AG09319 (cell line): ENCODE data around the gene MAN2A1.
"Not testable (repeated sequence)": the region's sequence is repeated elsewhere in the genome, so short reads cannot be mapped to it uniquely, and the experiment has no call there.

Experiments used
- DNase-seq: peaks from one replicate; pipeline ENCODE4 v3.0.0-alpha.2; 2010; ENCODE audit warnings: low read depth; ENCODE audit errors: extremely low read depth
- CTCF ChIP-seq: IDR thresholded peaks from 2 replicates; pipeline ENCODE4 v1.5.1; 2011; ENCODE audit warnings: low read depth, mild to moderate bottlenecking, inconsistent platforms, low read length, moderate library complexity

The MAN2A1 gene

DNA sequence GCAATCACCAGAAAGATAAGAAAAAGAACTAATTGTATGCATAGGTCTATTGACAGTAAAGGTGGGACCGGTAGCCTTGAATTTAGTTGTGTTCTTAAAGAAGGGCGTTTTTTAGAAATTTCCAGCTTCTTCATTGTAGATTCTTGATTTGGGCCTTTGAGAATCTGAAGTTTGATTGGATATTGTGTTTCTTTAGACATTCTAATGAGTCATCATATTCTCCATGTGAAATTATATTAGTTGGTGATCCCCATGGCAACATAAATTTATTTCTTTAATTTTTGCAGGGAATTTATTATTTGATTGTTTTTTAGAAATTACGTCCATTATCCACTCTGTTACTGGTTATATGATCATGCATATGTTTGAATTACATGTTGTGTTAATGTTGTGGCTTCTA lies 63.6 kb downstream of the MAN2A1 start:
- no peak for TF ChIP-seq CTCF
- DNase-seq, result no peak

- TF ChIP-seq CTCF, result no peak
These were observed 64.6 kb downstream of the MAN2A1 start for GRCh38 chr5:109754319-109754718.

DNA sequence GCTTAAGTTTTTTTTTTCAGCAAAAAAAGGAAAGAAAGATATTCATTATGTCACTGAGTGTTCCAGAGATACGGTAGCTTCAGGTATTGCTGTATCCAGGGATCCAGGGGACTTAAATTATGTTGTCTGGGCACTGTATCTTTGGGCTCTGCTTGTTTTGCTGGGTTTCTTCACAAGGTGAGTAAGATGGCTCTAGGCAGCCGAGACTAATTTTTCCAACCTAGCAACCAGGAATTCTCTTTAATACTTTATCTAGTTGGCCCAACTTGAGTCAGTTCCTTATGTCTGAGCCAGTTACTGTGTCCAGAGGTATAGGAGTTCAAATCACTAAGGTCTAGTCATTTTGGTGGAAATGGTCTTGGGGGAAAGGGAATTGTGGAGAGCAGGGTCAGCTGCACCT lies 66.0 kb downstream of the MAN2A1 start:
- DNase-seq, result no peak
- no peak for TF ChIP-seq CTCF

More at GRCh38 chr5:109754319-109754718, 64.6 kb downstream of the MAN2A1 start:
- no peak for DNase-seq

GRCh38 chr5:109756543-109757185 lies 66.9 kb downstream of the MAN2A1 start:
- no peak for DNase-seq
- no peak for TF ChIP-seq CTCF

DNA sequence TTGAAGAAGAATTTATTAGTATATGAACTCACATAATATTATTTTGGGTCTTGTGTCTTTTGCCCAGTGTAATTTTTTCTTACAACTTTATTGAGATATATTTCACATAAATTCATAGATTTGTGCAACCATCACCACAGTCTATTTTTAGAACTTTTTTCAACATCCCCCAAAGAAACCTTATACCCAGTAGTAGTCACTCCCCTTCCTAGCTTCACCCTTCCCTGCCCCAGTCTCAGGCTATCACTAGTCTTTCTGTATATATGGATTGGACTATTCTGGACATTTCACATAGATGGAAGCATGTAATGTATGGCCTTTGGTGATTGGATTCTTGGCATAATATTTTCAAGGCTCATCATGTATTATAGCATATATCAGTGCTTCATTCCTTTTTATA lies 67.8 kb downstream of the MAN2A1 start:
- no peak for DNase-seq
- TF ChIP-seq CTCF, result no peak

- TF ChIP-seq CTCF, result no peak
- no peak for DNase-seq
These were observed 69.6 kb downstream of the MAN2A1 start for GRCh38 chr5:109759306-109759705.

GRCh38 chr5:109760130-109760529 lies 70.4 kb downstream of the MAN2A1 start:
- DNase-seq, result not testable (repeated sequence)

GRCh38 chr5:109762821-109763220 lies 73.1 kb downstream of the MAN2A1 start:
- DNase-seq, result no peak
- TF ChIP-seq CTCF, result no peak
